ENCODE results near the gene CFAP74. TPM values are rescaled to one million over a fixed set of nuclear protein-coding genes. Genes with fewer than 3 reads are reported as not detected.
A peak's percentile ranks its signal among the peaks of the same experiment; 100 is the strongest.

Gene CFAP74
- total RNA-seq, 1 experiment from 2014 or later: not detected

DNA sequence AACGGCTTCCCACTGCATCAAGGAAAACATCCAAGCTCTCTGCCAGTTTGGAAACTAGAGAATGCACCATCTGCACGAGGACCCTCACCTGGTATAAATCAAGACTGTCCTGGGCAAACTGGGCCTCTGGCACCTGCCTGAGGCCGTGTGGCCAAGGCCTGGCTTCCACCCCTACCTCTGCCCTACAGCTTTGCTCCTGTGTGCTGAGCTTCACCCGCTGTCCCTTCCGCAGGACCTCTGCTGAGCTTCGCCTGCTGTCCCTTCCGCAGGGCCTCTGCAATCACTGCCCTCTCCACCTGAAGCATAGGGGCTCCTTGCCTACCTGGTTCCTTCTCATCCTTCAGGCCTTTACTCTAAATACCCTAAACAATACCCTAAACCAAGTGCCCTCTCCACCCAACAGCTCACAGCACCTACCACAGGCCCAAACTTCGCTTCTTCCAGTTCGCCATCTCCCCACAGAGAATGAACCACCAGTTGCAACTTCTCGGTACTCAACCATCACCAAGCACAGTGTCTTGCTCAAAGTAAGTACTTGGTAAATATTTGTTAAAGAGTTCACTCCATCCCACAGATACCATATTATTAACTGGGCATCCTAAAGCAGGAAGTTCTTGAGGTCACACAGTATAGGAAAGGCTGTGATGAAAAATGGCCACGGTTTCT, 131.1 kb downstream of the CFAP74 start:
- Mint-ChIP-seq H3K4me1 (ENCODE audit: low read depth, unreplicated experiment) (peaks cover 34% of the 10 kb centered on the region), H3K9me3 (ENCODE audit: unreplicated experiment) (peaks cover 5% of the 10 kb centered on the region), H3K27ac (ENCODE audit: unreplicated experiment) (peak overlapping the region; percentile 28), H3K36me3 (ENCODE audit: insufficient read depth, unreplicated experiment) (peaks cover 66% of the 10 kb centered on the region), H3K4me3 (ENCODE audit: unreplicated experiment) (no peak overlapping the region), H3K27me3 (ENCODE audit: insufficient read depth, unreplicated experiment) (no peaks in the 10 kb centered on the region)
- BruUV-seq (replicated peaks): no TSS peak
- TF ChIP-seq, protein P1, sequence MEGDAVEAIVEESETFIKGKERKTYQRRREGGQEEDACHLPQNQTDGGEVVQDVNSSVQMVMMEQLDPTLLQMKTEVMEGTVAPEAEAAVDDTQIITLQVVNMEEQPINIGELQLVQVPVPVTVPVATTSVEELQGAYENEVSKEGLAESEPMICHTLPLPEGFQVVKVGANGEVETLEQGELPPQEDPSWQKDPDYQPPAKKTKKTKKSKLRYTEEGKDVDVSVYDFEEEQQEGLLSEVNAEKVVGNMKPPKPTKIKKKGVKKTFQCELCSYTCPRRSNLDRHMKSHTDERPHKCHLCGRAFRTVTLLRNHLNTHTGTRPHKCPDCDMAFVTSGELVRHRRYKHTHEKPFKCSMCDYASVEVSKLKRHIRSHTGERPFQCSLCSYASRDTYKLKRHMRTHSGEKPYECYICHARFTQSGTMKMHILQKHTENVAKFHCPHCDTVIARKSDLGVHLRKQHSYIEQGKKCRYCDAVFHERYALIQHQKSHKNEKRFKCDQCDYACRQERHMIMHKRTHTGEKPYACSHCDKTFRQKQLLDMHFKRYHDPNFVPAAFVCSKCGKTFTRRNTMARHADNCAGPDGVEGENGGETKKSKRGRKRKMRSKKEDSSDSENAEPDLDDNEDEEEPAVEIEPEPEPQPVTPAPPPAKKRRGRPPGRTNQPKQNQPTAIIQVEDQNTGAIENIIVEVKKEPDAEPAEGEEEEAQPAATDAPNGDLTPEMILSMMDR (IDR thresholded peaks at IDR 0.05; ENCODE audit: insufficient read depth in 1 of 2, low read depth in 1 of 2, low read length in 1 of 2, severe bottlenecking in 1 of 2, unreplicated experiment in 1 of 2): no peak
- no peak overlapping the region for H3K4me3 ChIP-seq (ENCODE audit: low read depth, low read length)
- CTCF ChIA-PET: no interaction called here
- no peaks in the 10 kb centered on the region for H3K4me1 ChIP-seq
- H3K27me3 ChIP-seq (replicated peaks; ENCODE audit: control insufficient read depth, insufficient read depth, low read length): no peaks in the 10 kb centered on the region
- no peak for DNase-seq
- intact Hi-C loops (cut with micrococcal nuclease; ENCODE audit: unreplicated experiment): no loop called here
- H3K9me3 ChIP-seq: no peaks in the 10 kb centered on the region
- H3K36me3 ChIP-seq (ENCODE audit: control insufficient read depth, insufficient read depth, low read length): peaks cover 2% of the 10 kb centered on the region; the same call in 1 of the 2 replicates
- POLR2A ChIA-PET: no interaction called here

Other genes starting within 250 kb of the CFAP74 start
- 76.7 and 85.8 TPM in 2 replicates for gene NADK, start 225.3 kb downstream of the CFAP74 start, total RNA-seq (2022)
- 268 and 301 TPM in 2 replicates for gene GNB1, start 112.7 kb downstream of the CFAP74 start, total RNA-seq (2022)
- gene CALML6, start 88.5 kb downstream of the CFAP74 start, total RNA-seq (2022): 1.2 and 1.4 TPM in 2 replicates
- 5.8 and 6.4 TPM in 2 replicates for gene TMEM52, start 84.5 kb downstream of the CFAP74 start, total RNA-seq (2022)
- gene GABRD, start 15.6 kb upstream of the CFAP74 start, total RNA-seq (2022): 0.16 and 0.34 TPM in 2 replicates
- 45.9 and 48.7 TPM in 2 replicates for gene PRKCZ, start 46.6 kb upstream of the CFAP74 start, total RNA-seq (2022)
- gene FAAP20, start 191.0 kb upstream of the CFAP74 start, total RNA-seq (2022): 62.5 and 72.4 TPM in 2 replicates
- gene SKI, start 224.5 kb upstream of the CFAP74 start, total RNA-seq (2022): 38.2 and 39.8 TPM in 2 replicates

Data from Caco-2 (cell line).